ENCODE measurements around the gene CALR3.

The CALR3 gene

GRCh38 chr19:16446108-16446723 is 49.8 kb downstream of the CALR3 start:
- Histone ChIP-seq H3F3A (ENCODE audit: low read depth) (no peaks in the 10 kb centered on the region), H3K36me3 (ENCODE audit: insufficient read depth, low read length) (no peaks in the 10 kb centered on the region), H3K4me2 (ENCODE audit: low read depth, low read length, poor library complexity, severe bottlenecking) (no peak overlapping the region), H3K4me3 (ENCODE audit: low read length, poor library complexity, severe bottlenecking) (no peak overlapping the region), H3K4me1 (ENCODE audit: insufficient read depth, low read length, poor library complexity, severe bottlenecking) (peaks cover 31% of the 10 kb centered on the region), H2AFZ (ENCODE audit: low read length) (no peak overlapping the region), H4K20me1 (ENCODE audit: insufficient read depth, low read length, poor library complexity, severe bottlenecking) (peaks cover 11% of the 10 kb centered on the region), H3K9me3 (ENCODE audit: insufficient read depth, low read depth, low read length) (no peaks in the 10 kb centered on the region), H3K9me2 (replicated peaks; ENCODE audit: low read depth, low read length) (no peaks in the 10 kb centered on the region), H3K9ac (ENCODE audit: low read depth, low read length, poor library complexity, severe bottlenecking) (no peak overlapping the region), H3K27me3 (ENCODE audit: insufficient read depth, low read length, poor library complexity, severe bottlenecking) (no peaks in the 10 kb centered on the region), H3K79me2 (ENCODE audit: insufficient read depth, low read length) (peaks cover 87% of the 10 kb centered on the region)
- TF ChIP-seq CTCF (conservative IDR thresholded peaks at IDR 0.05; ENCODE audit: low read length) (no peak), EZH2phosphoT487 (IDR thresholded peaks at IDR 0.05; ENCODE audit: borderline replicate concordance) (no peak)

GRCh38 chr19:16445238-16446107 is 50.5 kb downstream of the CALR3 start:
- Histone ChIP-seq H3F3A (ENCODE audit: low read depth) (no peaks in the 10 kb centered on the region), H4K20me1 (ENCODE audit: insufficient read depth, low read length, poor library complexity, severe bottlenecking) (peaks cover 11% of the 10 kb centered on the region)

GRCh38 chr19:16444269-16444600 is 51.7 kb downstream of the CALR3 start:
- Histone ChIP-seq H3K4me3 (ENCODE audit: low read length, poor library complexity, severe bottlenecking) (no peak overlapping the region), H3K79me2 (ENCODE audit: insufficient read depth, low read length) (peaks cover 69% of the 10 kb centered on the region), H3K27me3 (ENCODE audit: insufficient read depth, low read length, poor library complexity, severe bottlenecking) (no peaks in the 10 kb centered on the region), H3K36me3 (ENCODE audit: insufficient read depth, low read length) (peaks cover 18% of the 10 kb centered on the region; the same call in 1 of the 2 replicates), H3K9me2 (replicated peaks; ENCODE audit: low read depth, low read length) (no peaks in the 10 kb centered on the region), H2AFZ (ENCODE audit: low read length) (no peak overlapping the region), H3F3A (ENCODE audit: low read depth) (no peaks in the 10 kb centered on the region), H3K9ac (ENCODE audit: low read depth, low read length, poor library complexity, severe bottlenecking) (no peak overlapping the region), H3K4me2 (ENCODE audit: low read depth, low read length, poor library complexity, severe bottlenecking) (no peak overlapping the region), H3K9me3 (ENCODE audit: insufficient read depth, low read depth, low read length) (no peaks in the 10 kb centered on the region), H4K20me1 (ENCODE audit: insufficient read depth, low read length, poor library complexity, severe bottlenecking) (peaks cover 11% of the 10 kb centered on the region), H3K4me1 (ENCODE audit: insufficient read depth, low read length, poor library complexity, severe bottlenecking) (peaks cover 18% of the 10 kb centered on the region)
- TF ChIP-seq CTCF (conservative IDR thresholded peaks at IDR 0.05; ENCODE audit: low read length) (no peak), EZH2phosphoT487 (IDR thresholded peaks at IDR 0.05; ENCODE audit: borderline replicate concordance) (no peak)

More at GRCh38 chr19:16445238-16446107, 50.5 kb downstream of the CALR3 start:
- Histone ChIP-seq H3K9me2 (replicated peaks; ENCODE audit: low read depth, low read length) (no peaks in the 10 kb centered on the region), H3K4me3 (ENCODE audit: low read length, poor library complexity, severe bottlenecking) (no peak overlapping the region), H3K4me2 (ENCODE audit: low read depth, low read length, poor library complexity, severe bottlenecking) (no peak overlapping the region), H3K9me3 (ENCODE audit: insufficient read depth, low read depth, low read length) (no peaks in the 10 kb centered on the region), H2AFZ (ENCODE audit: low read length) (no peak overlapping the region), H3K79me2 (ENCODE audit: insufficient read depth, low read length) (peaks cover 82% of the 10 kb centered on the region), H3K36me3 (ENCODE audit: insufficient read depth, low read length) (peaks cover 6% of the 10 kb centered on the region; the same call in 1 of the 2 replicates), H3K9ac (ENCODE audit: low read depth, low read length, poor library complexity, severe bottlenecking) (no peak overlapping the region), H3K4me1 (ENCODE audit: insufficient read depth, low read length, poor library complexity, severe bottlenecking) (peaks cover 29% of the 10 kb centered on the region), H3K27me3 (ENCODE audit: insufficient read depth, low read length, poor library complexity, severe bottlenecking) (no peaks in the 10 kb centered on the region)
- no peak for TF ChIP-seq CTCF (conservative IDR thresholded peaks at IDR 0.05; ENCODE audit: low read length)
- TF ChIP-seq EZH2phosphoT487 (IDR thresholded peaks at IDR 0.05; ENCODE audit: borderline replicate concordance) = no peak
